Putamen (tissue), 1 donor: Measurements from ENCODE around the gene ERC2.
"Not testable (repeated sequence)": the region's sequence is repeated elsewhere in the genome, so short reads cannot be mapped to it uniquely, and the experiment has no call there.

ENCODE experiments used
- DNase-seq: peaks from one replicate; pipeline ENCODE4 v3.0.0-alpha.2; 2016; ENCODE audit warnings: low spot score

Gene ERC2

GRCh38 chr3:56309465-56309864 lies 158.8 kb downstream of the ERC2 start:
- DNase-seq = no peak

- DNase-seq = no peak
These were observed 159.8 kb downstream of the ERC2 start for GRCh38 chr3:56308471-56308870.

- no peak for DNase-seq
These were observed 164.2 kb downstream of the ERC2 start for GRCh38 chr3:56304069-56304468.

- DNase-seq = peak; percentile 32
These were observed 164.8 kb downstream of the ERC2 start for GRCh38 chr3:56303487-56303886.

GRCh38 chr3:56302417-56302816 lies 165.8 kb downstream of the ERC2 start:
- no peak for DNase-seq

- no peak for DNase-seq
These were observed 170.9 kb downstream of the ERC2 start for GRCh38 chr3:56297281-56297840.

- no peak for DNase-seq
These were observed 171.9 kb downstream of the ERC2 start for GRCh38 chr3:56296361-56296760.

GRCh38 chr3:56295161-56295560 lies 173.1 kb downstream of the ERC2 start:
- DNase-seq = no peak

GRCh38 chr3:56294286-56294685 lies 174.0 kb downstream of the ERC2 start:
- DNase-seq = no peak

- DNase-seq = no peak
These were observed 176.3 kb downstream of the ERC2 start for GRCh38 chr3:56291953-56292352.

- DNase-seq = no peak
These were observed 177.0 kb downstream of the ERC2 start for GRCh38 chr3:56291244-56291680.

GRCh38 chr3:56290374-56290773 lies 177.9 kb downstream of the ERC2 start:
- no peak for DNase-seq

- DNase-seq = no peak
These were observed 180.0 kb downstream of the ERC2 start for GRCh38 chr3:56288258-56288657.

- DNase-seq = no peak
These were observed 185.9 kb downstream of the ERC2 start for GRCh38 chr3:56282341-56282740.

GRCh38 chr3:56277236-56277635 lies 191.0 kb downstream of the ERC2 start:
- DNase-seq = no peak

- DNase-seq = no peak
These were observed 193.1 kb downstream of the ERC2 start for GRCh38 chr3:56275120-56275519.

GRCh38 chr3:56269755-56270535 lies 198.3 kb downstream of the ERC2 start:
- no peak for DNase-seq

GRCh38 chr3:56268616-56269383 lies 199.5 kb downstream of the ERC2 start:
- DNase-seq = no peak

- not testable (repeated sequence) for DNase-seq
These were observed 206.4 kb downstream of the ERC2 start for GRCh38 chr3:56261852-56262251.

- DNase-seq = no peak
These were observed 208.0 kb downstream of the ERC2 start for GRCh38 chr3:56260262-56260661.

GRCh38 chr3:56257826-56258225 lies 210.4 kb downstream of the ERC2 start:
- no peak for DNase-seq

GRCh38 chr3:56254835-56255234 lies 213.4 kb downstream of the ERC2 start:
- DNase-seq = no peak
